ENCODE results near the gene DLL1.
"Not testable (repeated sequence)": the region's sequence is repeated elsewhere in the genome, so short reads cannot be mapped to it uniquely, and the experiment has no call there.

Gene DLL1

DNA sequence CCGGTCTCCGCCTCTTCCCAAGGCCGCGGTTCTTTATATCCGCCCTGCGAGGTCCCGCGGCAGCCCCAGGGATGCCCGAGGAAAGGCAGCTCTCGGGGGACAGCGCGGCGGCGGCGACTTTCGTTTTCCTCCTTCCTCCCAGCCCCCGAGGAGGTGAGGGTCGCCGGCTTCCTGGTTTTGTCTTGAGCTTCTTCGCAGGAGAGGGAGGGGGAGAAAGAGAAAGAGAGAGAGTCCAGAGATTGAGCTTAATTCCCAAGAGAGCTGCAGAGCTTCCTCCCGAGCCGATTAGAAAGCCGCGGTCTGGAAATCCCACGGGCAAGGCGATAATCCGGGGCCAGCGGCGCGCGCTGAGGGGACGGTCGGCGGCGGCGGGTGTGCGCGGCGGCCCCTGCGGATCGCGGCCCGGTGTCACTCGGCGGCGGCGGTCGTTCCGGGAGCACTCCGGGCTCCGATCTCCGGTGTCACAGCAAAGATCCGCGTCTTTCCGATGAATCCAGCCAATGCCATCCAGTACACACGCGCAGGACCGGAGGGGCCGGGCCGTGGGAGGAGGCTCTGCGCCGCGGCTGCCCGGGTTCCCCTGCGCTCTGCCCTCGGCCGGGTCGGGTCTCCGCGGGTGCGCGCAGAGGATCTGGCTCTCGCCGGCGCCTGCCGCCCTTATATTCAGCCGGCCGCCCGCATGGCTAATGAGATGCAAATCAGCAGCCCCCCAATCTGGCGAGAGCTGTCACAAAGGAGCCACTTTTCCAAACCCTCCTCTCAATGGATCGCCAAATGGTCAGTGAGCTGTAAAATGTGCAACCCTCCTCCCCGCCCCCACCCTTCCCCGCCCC lies at the start of gene DLL1:
TSS of gene DLL1 (minus strand) at position 783 of the 833 bp plus-strand sequence. CDS start 939 bp downstream, outside the sequence.
- DNase-seq, result peak; percentile 50

DNA sequence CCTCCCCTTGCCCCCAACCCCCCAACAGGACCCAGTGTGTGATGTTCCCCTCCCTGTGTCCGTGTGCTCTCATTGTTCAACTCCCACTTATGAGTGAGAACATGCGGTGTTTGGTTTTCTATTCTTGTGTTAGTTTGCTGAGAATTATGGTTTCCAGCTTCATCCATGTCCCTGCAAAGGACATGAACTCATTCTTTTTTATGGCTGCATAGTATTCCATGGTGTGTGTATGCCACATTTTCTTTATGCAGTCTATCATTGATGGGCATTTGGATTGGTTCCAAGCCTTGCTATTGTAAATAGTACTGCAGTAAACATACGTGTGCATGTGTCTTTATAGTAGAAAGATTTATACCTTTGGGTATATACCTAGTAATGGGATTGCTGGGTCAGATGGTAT lies 44.3 kb upstream of the DLL1 start:
- DNase-seq, result not testable (repeated sequence)

DNA sequence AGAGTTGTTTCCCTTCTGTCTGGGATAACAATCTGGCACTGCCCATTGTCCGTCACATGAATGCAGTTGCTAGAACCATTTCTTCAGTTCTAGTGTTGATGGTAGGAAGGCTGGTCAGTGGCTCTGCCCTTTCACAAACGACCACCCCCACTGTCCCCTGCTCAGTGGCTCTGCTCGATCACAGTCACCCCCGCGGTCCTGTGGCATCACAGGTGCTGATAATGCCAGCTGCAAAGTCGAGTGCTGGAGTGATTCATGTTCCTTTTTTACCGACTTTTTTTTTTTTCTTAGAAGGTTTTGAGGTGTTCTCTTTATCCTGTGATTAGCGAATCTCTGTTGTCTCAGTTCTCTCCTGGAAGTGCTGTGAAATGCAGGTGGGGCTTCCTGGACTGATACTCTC lies 38.4 kb upstream of the DLL1 start:
- DNase-seq, result no peak

DNA sequence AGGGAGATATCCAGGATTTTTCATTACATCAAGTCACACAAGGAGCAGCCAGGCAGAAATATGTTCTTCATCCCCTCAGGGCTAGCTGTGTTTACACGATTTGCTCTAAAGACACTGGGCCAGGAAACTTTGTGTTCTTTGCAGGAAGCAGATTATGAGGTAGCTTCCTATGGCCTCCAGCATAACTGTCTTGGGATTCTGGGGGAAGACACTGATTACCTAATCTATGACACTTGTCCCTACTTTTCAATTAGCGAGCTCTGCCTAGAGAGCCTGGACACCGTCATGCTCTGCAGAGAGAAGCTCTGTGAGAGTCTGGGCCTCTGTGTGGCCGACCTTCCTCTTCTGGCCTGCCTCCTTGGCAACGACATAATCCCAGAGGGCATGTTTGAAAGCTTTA lies 26.8 kb upstream of the DLL1 start:
- DNase-seq, result no peak

GRCh38 chr6:170317076-170317475 lies 26.2 kb upstream of the DLL1 start:
- no peak for DNase-seq

DNA sequence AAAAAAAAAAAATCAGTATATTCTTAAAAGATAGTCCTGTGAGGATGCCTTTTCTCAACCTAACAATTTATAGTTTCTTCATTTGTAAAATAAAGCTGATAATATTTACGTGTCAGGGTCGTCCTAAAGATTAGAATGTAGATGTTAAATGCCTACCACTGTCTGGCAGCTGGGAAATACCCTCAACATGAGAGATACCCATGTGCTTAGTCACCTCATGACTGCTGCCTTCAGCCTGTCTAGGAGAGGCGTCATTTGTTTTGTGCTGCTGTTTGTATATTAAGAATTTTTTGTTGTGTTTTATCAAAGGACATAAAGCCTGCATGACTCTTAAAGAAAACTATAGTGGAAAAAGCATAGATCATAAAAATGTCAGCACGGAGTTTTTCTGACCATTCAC lies 25.2 kb upstream of the DLL1 start:
- no peak for DNase-seq

GRCh38 chr6:170314983-170315382 lies 24.1 kb upstream of the DLL1 start:
- DNase-seq, result no peak

GRCh38 chr6:170313716-170314295 lies 22.9 kb upstream of the DLL1 start:
- DNase-seq, result no peak

- DNase-seq, result no peak
These were observed 22.0 kb upstream of the DLL1 start for GRCh38 chr6:170312876-170313275.

- DNase-seq, result no peak
These were observed 20.8 kb upstream of the DLL1 start for GRCh38 chr6:170311696-170312095.

- no peak for DNase-seq
These were observed 17.9 kb upstream of the DLL1 start for GRCh38 chr6:170308761-170309160.

GRCh38 chr6:170307080-170307545 lies 16.2 kb upstream of the DLL1 start:
- no peak for DNase-seq

DNA sequence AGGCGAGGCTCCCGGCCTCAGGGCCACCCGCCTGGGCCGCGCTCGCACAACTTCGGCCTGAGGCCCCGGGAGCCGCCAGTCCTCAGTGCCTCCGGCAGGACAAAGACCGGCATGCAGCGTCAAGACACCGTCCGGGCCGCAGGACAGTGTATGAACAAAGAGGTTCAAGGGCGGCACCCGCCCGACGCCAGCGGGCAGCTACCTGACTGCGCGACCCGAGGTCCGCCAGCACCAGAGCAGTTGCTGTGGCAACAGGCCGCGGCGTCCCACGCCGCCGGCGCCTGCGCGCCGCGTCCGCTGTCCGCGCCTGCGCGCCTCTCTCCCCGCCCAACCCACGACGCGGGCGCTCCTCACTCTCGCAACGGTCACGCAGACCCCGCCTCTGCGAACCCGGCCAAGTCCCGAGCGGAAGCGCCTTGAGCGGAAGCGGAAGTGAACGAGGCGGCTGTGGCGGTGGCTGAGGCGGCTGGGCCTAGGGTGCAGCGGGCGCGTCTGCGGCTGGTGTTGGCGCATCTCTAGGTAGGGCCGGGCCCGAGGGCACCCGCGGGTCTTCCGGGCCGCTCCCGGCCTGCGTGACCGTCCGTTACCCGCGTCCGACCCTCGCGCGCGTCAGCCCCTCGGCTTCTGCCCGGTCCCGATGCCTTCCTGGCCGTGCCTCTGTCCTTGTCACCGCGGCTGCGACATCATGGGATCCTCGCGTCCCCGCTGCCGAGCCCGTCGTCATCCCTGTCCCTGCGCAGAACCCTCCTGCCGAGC lies 15.6 kb upstream of the DLL1 start, which contains the start of gene FAM120B:
TSS of gene FAM120B (plus strand) at position 435 of the 756 bp plus-strand sequence. CDS start 10,633 bp downstream, outside the sequence.
- DNase-seq, result peak; percentile 59

DNA sequence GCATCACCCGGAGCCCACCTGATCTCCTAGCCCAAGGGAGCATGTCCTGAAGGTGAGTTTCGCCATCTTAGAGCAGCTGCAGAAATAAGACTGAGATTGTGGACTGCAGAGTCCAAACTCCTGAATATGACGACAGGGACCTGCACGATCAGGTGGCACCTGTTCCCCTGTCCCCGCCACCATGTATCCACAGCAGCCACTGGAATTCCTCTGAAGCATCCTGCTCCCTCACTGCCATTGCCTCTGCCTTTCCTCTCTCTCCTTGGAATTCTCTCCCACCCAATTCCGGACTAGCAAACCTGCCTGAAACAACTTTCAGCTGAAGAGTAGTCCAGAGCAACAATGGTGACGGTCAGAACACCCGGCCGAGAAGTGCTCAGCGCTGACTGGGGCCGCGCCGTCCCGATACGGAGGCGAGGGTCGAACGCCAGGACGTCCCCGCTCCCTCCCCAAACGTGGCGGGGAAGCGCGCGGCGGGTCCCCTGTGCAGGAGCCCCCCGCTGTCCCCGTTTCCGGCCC lies 15.0 kb upstream of the DLL1 start:
- DNase-seq, result no peak

GRCh38 chr6:170301184-170301583 lies 10.3 kb upstream of the DLL1 start:
- DNase-seq, result no peak

DNA sequence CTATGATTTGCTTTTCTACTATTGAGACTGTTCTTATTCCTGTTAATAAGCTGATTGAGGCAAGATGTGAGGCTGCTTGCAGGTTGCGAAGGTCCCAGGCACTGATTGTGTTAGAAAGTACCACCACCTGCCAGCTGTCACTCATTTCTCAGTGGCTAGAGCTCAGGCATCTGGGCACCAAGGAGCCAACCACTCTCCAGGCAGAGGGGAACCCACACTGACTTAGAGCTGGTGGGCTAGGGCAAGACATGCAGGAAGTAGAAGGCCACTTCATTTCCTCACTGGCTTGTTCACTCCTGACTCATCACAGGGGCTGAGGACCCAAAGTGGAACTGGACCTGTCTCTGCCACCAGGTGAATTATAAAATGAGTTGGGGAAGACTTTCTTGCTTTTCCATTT lies 7.8 kb upstream of the DLL1 start:
- DNase-seq, result no peak

DNA sequence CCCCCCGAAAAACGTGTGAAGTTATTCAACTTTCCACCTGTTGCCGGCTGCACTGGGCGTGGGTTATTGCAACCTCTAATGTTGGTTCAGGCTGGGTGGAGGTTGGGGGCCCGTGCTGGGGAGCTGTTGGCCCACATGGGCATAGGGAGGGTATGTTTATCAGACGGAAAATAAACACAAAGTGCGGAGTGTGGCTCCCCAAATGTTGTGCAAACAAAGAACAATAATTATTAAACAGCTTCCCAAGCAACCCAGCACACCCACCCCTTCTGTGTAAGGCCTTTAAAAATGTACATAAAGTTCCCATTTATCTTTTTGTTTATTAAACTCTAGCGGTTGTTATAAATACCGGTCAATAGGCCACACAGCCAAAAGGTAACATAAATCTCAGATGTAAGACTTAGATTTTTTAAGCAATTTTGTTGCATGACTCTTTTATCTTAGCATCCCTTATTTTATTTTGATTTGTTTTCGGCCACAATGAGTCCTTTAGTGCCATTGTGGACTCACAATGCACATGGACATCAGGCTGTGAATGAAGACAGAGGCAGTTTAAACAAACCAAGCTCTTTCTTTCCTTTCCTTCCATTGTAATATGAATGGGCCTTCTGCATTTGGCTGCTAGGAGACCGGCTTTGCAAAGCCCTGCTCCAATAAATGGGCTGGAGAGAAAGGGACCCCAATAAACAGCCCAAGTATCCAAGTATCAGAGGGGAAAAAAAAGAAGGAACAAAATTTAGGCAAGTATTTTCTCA lies 6.9 kb upstream of the DLL1 start:
- no peak for DNase-seq

DNA sequence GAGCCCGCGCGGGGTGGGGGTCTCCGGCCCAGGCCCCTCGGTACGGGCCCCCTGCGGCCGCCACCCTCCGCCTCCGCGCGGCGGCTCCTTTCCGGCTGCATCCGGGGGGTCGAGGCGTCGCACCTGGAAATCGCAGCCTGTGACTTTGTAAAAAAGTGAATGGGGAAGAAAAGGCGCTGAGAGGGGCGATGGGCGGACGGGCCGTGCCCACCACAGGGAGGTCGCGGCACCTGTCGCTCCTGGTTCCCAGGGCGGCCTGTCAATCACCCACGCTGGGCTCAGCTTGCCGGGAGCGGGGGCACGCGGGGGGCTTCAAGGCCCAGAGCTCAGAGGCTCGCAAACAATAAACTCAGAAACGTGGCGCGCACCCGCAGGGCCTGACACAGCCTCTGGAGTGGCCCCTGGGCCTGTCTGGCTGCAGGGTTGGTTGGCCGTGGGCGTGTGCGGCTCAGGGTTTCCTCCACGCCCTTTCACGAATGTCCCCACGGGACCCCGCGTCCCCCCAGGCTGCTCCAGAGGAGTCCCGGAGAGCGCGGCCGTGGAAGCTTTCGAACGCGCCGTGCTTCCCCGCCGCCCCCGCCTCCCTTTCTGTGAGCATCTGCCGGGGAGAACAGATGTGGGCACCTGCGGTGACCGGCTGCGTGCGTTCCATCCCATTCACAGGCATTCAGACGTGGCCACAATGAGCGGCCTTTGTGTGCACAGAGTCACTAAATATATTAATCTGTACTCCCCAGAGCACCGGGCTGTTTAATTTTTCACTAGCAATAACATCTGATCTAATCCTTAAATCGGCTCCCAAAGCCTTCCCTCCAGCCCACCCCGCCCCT lies 6.1 kb upstream of the DLL1 start:
- DNase-seq, result no peak

DNA sequence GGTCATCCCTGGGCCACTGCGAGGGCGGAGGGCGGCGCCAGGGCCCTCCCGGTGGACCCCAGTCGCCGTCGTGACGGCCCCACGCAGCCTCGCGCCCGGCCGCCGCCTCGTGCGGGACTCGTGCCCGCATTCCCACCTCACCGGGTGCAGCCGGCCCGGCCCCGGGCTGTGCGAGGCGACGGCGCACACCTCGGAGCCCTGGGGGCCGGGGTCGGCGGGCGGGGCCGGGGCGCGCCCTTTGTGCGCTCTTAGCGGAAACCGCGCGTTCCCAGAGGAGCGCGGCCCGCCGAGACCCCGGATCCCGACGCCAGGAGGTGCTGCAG lies 5.5 kb upstream of the DLL1 start:
- no peak for DNase-seq

DNA sequence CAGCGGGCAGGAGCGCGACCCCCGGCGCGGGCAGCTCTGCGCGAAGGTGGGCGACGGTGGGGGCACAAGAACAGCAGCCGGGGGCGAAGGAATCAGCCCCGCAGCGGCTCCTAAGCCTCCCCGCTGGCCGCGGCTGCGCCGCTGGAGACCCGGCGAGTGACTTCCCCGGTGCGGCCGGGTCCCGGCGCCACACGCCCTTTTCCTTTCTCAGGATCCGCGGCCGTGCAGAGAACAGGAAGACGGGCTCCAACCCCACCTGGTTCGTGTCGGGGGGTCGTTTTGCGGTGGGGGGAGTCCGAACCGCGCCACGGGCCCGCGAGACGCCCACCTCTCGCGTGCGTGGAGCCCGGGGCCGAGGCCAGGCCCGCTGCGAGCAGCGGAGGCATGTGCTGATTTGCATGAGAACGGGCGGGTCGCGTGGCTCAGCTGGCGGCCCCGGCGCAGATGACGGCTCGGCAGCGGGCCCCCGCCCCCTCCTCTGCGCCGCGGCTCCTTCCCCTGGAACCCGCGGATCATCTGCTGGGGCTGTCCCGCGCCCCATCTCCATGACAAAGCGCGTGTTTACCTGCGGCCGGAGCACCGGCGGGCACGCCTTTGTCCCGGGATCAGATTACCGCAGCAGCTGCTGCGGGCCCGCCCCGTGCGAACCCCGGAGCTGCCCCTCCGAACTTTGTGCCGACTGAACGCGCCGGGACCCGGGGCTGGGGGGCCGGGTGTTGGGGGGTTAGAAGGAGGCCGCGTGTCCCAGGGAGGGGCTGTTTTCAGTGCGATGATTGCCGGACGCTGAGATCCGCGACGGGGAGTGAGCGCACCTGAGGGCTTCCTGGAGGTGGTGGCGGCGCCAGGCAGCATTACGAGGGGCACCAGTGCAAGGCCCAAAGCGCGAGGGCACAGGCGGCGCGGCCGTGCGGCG lies 4.9 kb upstream of the DLL1 start:
- peak; percentile 63 for DNase-seq

Measured in SHP77 treated with DMSO at 0.1 percent for 48 hours (cell line).